Measurements from ENCODE around the gene PMM1. TPM values are rescaled to one million over a fixed set of nuclear protein-coding genes. Genes with fewer than 3 reads are reported as not detected.
A peak's percentile ranks its signal among the peaks of the same experiment; 100 is the strongest.

Gene PMM1
- total RNA-seq, 4 donors from 2014 or later, result 17.7 to 26.1 (median 23.8) TPM

DNA sequence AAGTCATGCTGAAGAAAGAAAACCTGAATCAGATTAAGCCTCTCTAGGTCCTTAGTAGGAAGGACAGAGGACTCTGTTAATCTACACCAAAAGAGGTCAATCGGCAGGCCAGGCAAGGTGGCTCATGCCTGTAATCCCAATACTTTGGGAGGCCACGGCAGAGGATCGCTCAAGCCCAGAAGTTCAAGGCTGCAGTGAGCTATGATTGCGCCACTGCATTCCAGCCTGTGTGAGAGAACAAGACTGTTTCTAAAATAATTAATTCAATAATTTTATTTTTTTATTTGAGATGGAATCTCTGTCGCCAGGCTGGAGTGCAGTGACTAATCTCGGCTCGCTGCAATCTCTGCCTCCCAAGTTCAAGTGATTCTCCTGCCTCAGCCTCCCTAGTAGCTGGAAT, 35.9 kb upstream of the PMM1 start:
- TF ChIP-seq POLR2A (IDR thresholded peaks at IDR 0.05), result no peak
- TF ChIP-seq, protein P1, sequence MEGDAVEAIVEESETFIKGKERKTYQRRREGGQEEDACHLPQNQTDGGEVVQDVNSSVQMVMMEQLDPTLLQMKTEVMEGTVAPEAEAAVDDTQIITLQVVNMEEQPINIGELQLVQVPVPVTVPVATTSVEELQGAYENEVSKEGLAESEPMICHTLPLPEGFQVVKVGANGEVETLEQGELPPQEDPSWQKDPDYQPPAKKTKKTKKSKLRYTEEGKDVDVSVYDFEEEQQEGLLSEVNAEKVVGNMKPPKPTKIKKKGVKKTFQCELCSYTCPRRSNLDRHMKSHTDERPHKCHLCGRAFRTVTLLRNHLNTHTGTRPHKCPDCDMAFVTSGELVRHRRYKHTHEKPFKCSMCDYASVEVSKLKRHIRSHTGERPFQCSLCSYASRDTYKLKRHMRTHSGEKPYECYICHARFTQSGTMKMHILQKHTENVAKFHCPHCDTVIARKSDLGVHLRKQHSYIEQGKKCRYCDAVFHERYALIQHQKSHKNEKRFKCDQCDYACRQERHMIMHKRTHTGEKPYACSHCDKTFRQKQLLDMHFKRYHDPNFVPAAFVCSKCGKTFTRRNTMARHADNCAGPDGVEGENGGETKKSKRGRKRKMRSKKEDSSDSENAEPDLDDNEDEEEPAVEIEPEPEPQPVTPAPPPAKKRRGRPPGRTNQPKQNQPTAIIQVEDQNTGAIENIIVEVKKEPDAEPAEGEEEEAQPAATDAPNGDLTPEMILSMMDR (IDR thresholded peaks at IDR 0.05), result no peak
- Histone ChIP-seq H3K27me3 (no peaks in the 10 kb centered on the region), H3K4me3 (replicated peaks in 1 of 3) (no peak overlapping the region), H3K27ac (no peak overlapping the region), H3K36me3 (peaks cover 51 to 65% of the 10 kb centered on the region in 2 donors), H3K4me1 (peaks cover 7 to 10% of the 10 kb centered on the region in 2 donors), H3K9me3 (no peaks in the 10 kb centered on the region)
- no peak for DNase-seq
- 96 to 99% methylated on average over 7 of the region's 7 CpGs for WGBS, 2 donors
- intact Hi-C loops (cut with DNase I), result no loop called here

DNA sequence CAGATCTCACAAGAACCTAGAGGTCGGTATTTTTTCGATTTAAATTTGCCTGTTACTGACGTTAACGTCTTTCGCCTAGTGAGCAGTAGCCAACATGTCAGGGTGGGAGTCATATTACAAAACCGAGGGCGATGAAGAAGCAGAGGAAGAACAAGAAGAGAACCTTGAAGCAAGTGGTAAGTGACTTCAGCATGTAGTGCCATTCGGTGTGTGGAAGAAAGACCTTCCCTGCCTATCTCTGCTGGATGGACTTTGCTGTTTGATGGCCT, 32.2 kb upstream of the PMM1 start:
- peaks cover 15 to 17% of the 10 kb centered on the region in 2 donors for H3K4me1 ChIP-seq
- no peaks in the 10 kb centered on the region for H3K9me3 ChIP-seq
- H3K36me3 ChIP-seq, result peaks cover 28 to 34% of the 10 kb centered on the region in 2 donors
- no peaks in the 10 kb centered on the region for H3K27me3 ChIP-seq
- intact Hi-C loops (cut with DNase I), result no loop called here
- peak overlapping the region in 2 of 3 donors; percentile 92 to 95 for H3K27ac ChIP-seq
- DNase-seq, result no peak
- H3K4me3 ChIP-seq (replicated peaks in 1 of 3), result peak overlapping the region; percentile 65 to 96 (median 91)
- WGBS, 2 donors, result 4 to 5% methylated on average over 8 of the region's 8 CpGs
- no peak for TF ChIP-seq POLR2A (IDR thresholded peaks at IDR 0.05)
- TF ChIP-seq, protein P1 (IDR thresholded peaks at IDR 0.05), result no peak

DNA sequence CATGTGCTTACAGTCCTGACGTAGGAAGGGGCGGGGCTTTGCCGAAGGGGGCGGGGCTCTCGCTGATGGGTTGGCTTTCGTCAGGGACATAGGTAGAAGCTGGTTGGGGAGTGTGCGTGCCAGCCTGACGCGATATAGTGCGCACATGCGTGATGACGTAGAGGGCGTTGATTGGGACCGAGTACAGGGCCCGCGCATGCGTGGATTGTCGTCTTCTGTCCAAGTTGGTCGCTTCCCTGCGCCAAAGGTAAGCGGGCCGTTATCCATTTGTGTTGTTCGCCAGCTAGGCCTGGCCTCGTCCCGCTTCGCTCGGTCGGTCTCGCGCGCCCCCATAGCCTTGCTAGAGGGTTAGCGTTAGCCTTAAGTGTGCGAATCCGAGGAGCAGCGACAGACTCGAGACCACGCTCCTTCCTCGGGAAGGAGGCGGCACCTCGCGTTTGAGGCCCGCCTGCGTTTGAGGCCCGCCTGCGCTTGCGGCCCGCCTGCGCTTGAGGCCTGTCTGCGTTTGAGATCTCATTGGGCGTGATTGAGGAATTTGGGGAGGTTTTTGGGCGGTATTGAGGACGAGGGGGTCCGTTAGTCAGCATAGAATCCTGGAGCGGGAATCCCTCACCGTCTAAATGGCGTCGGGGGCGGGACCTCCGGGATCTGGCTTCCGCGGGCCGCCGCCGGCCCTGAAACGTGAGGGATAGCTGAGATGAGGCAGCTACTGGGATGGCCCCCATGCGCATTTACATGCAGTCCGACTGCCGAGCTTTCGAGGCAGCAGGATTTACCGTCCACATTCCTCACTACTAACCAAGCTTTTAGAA, 31.7 kb upstream of the PMM1 start, which contains the start of gene XRCC6:
Gene XRCC6, plus strand, starts transcription at position 197 of the 812 bp plus-strand sequence. CDS start 710 bp downstream, outside the sequence.
- H3K36me3 ChIP-seq, result peaks cover 27 to 28% of the 10 kb centered on the region in 2 donors
- TF ChIP-seq, protein P1 (IDR thresholded peaks at IDR 0.05), result peak in 1 of 6 experiments; percentile 10
- peak; percentile 55 to 93 for TF ChIP-seq POLR2A (IDR thresholded peaks at IDR 0.05)
- H3K27me3 ChIP-seq, result no peaks in the 10 kb centered on the region
- H3K4me1 ChIP-seq, result peaks cover 15 to 17% of the 10 kb centered on the region in 2 donors
- peak within 1 kb of the TSS; percentile 70 to 95 (median 92) for H3K27ac ChIP-seq
- intact Hi-C loops (cut with DNase I), result no loop called here
- 0% methylated on average over 39 to 60 of the region's 70 CpGs for WGBS, 2 donors
- H3K4me3 ChIP-seq (replicated peaks in 1 of 3), result peak within 1 kb of the TSS; percentile 82 to 96 (median 91)
- peak; percentile 100 for DNase-seq
- no peaks in the 10 kb centered on the region for H3K9me3 ChIP-seq

DNA sequence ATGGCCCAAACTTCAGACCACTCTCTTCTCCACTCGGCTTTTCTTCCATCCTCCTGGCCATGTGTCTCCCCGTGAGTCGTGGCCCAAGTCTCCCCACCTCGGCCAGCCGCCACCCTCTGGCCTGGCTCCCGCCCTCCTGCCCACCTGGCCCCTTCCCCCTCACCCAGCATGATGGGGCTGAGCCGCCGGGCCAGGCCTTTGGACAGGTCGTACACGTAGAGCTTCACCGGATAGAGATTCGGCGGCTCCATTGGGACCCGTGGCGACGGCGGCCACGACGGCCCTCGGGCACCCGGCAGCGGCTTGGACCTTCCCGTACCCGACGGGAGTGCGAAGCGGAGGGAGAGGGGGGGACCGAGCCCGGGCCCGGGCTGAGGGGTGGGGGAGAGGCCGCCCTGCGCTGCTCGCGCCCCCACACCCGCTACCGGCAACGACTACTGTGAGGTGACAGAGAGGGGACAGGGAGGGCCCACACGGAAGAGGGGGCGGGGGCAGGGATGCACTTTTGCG, 31.0 kb upstream of the PMM1 start, which contains the start of gene DESI1:
Gene DESI1, minus strand, starts transcription at position 455 of the 510 bp plus-strand sequence. Its CDS starts 204 bp downstream, at position 251.
- Histone ChIP-seq H3K4me1 (peaks cover 15 to 17% of the 10 kb centered on the region in 2 donors), H3K27me3 (no peaks in the 10 kb centered on the region), H3K27ac (peak within 1 kb of the TSS; percentile 70 to 95 (median 92)), H3K9me3 (no peaks in the 10 kb centered on the region), H3K36me3 (peaks cover 20 to 24% of the 10 kb centered on the region in 2 donors), H3K4me3 (replicated peaks in 1 of 3) (peak within 1 kb of the TSS; percentile 82 to 96 (median 91))
- intact Hi-C loops (cut with DNase I), result no loop called here
- WGBS, 2 donors, result 0 to 1% methylated on average over 21 to 27 of the region's 40 CpGs
- peak in 1 of 2 donors; percentile 57 for DNase-seq
- peak in 1 of 2 donors; percentile 10 for TF ChIP-seq POLR2A (IDR thresholded peaks at IDR 0.05)
- TF ChIP-seq, protein P1 (IDR thresholded peaks at IDR 0.05), result no peak

Data from thyroid gland (tissue), 4 donors.